Pons (tissue), 1 donor: Measurements from ENCODE around the gene RPL19.
A peak's percentile ranks its signal among the peaks of the same experiment; 100 is the strongest.
"Not testable (repeated sequence)": the region's sequence is repeated elsewhere in the genome, so short reads cannot be mapped to it uniquely, and the experiment has no call there.

Experiments used
- DNase-seq: peaks from one replicate; pipeline ENCODE4 v3.0.0-alpha.2; 2016; ENCODE audit warnings: low spot score

RPL19 gene

GRCh38 chr17:39200070-39200879, at the start of gene RPL19:
RPL19 (plus strand) TSS chr17:39200283; CDS start chr17:39200345, 62 bp downstream.
- DNase-seq: peak; percentile 22

- DNase-seq: no peak
Measured at GRCh38 chr17:39150795-39151149, 49.3 kb upstream of the RPL19 start.

GRCh38 chr17:39151150-39151942, 48.7 kb upstream of the RPL19 start, which contains the start of gene PLXDC1:
PLXDC1 (minus strand) TSS chr17:39151637; CDS start chr17:39151437, 200 bp downstream.
- DNase-seq: no peak

- DNase-seq: no peak
Measured at GRCh38 chr17:39151943-39152818, 47.9 kb upstream of the RPL19 start.

- DNase-seq: peak; percentile 95
Measured at GRCh38 chr17:39153599-39154051, 46.5 kb upstream of the RPL19 start.

- no peak for DNase-seq
Measured at GRCh38 chr17:39155654-39156053, 44.4 kb upstream of the RPL19 start.

- no peak for DNase-seq
Measured at GRCh38 chr17:39156491-39156890, 43.6 kb upstream of the RPL19 start.

- DNase-seq: no peak
Measured at GRCh38 chr17:39158623-39159022, 41.5 kb upstream of the RPL19 start.

GRCh38 chr17:39161962-39162361, 38.1 kb upstream of the RPL19 start:
- no peak for DNase-seq

- DNase-seq: peak; percentile 72
Measured at GRCh38 chr17:39164675-39165143, 35.4 kb upstream of the RPL19 start.

GRCh38 chr17:39165178-39165840, 34.8 kb upstream of the RPL19 start:
- no peak for DNase-seq

- DNase-seq: no peak
Measured at GRCh38 chr17:39165841-39166349, 34.2 kb upstream of the RPL19 start, which contains the start of gene ARL5C. ARL5C (minus strand) TSS chr17:39166161; CDS start chr17:39165760, 401 bp downstream.

GRCh38 chr17:39166437-39167335, 33.4 kb upstream of the RPL19 start:
- DNase-seq: no peak

GRCh38 chr17:39167476-39167875, 32.6 kb upstream of the RPL19 start:
- peak; percentile 79 for DNase-seq

GRCh38 chr17:39168503-39168902, 31.6 kb upstream of the RPL19 start:
- DNase-seq: not testable (repeated sequence)

- no peak for DNase-seq
Measured at GRCh38 chr17:39169101-39169500, 31.0 kb upstream of the RPL19 start.

GRCh38 chr17:39169518-39169917, 30.6 kb upstream of the RPL19 start:
- no peak for DNase-seq

- no peak for DNase-seq
Measured at GRCh38 chr17:39170109-39170508, 30.0 kb upstream of the RPL19 start.

- no peak for DNase-seq
Measured at GRCh38 chr17:39170558-39170957, 29.5 kb upstream of the RPL19 start.

GRCh38 chr17:39171933-39172332, 28.1 kb upstream of the RPL19 start:
- DNase-seq: no peak
